ENCODE results near the gene TDRD7. TPM values are rescaled to one million over a fixed set of nuclear protein-coding genes. Genes with fewer than 3 reads are reported as not detected.

Gene TDRD7
- polyA plus RNA-seq, 1 donor from 2014 or later, result 9.7 TPM

DNA sequence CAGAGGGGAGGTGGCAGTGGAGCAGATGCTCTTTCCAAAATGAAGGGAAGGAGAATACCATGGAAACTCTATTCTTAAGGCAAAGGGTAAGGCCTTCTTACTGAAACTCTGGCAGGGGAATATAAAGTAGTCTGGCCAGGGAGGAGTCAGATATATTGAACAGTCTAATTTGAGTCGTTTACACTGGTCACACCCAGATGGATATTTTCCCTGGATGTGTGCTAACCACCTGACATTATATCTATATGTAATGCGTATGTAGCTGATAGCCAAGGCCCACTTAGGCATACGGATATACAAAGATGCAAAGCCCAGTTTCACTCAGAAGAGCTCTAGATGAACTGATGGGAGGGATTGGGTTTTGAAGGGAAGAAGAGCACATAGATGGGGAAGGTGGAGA lies 7.0 kb downstream of the TDRD7 start:
- TF ChIP-seq, protein P1, sequence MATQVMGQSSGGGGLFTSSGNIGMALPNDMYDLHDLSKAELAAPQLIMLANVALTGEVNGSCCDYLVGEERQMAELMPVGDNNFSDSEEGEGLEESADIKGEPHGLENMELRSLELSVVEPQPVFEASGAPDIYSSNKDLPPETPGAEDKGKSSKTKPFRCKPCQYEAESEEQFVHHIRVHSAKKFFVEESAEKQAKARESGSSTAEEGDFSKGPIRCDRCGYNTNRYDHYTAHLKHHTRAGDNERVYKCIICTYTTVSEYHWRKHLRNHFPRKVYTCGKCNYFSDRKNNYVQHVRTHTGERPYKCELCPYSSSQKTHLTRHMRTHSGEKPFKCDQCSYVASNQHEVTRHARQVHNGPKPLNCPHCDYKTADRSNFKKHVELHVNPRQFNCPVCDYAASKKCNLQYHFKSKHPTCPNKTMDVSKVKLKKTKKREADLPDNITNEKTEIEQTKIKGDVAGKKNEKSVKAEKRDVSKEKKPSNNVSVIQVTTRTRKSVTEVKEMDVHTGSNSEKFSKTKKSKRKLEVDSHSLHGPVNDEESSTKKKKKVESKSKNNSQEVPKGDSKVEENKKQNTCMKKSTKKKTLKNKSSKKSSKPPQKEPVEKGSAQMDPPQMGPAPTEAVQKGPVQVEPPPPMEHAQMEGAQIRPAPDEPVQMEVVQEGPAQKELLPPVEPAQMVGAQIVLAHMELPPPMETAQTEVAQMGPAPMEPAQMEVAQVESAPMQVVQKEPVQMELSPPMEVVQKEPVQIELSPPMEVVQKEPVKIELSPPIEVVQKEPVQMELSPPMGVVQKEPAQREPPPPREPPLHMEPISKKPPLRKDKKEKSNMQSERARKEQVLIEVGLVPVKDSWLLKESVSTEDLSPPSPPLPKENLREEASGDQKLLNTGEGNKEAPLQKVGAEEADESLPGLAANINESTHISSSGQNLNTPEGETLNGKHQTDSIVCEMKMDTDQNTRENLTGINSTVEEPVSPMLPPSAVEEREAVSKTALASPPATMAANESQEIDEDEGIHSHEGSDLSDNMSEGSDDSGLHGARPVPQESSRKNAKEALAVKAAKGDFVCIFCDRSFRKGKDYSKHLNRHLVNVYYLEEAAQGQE (IDR thresholded peaks at IDR 0.05; ENCODE audit: borderline replicate concordance), result no peak
- TF ChIP-seq MXI1 (conservative IDR thresholded peaks at IDR 0.05; ENCODE audit: poor library complexity, severe bottlenecking) (no peak), SMC3 (conservative IDR thresholded peaks at IDR 0.05; ENCODE audit: poor library complexity) (no peak), EP300 (conservative IDR thresholded peaks at IDR 0.05; ENCODE audit: poor library complexity, severe bottlenecking) (no peak), POLR2AphosphoS5 (IDR thresholded peaks at IDR 0.05) (no peak), EZH2 (IDR thresholded peaks at IDR 0.05; ENCODE audit: borderline replicate concordance, insufficient read depth, low read length, poor library complexity, severe bottlenecking) (no peak), RAD21 (conservative IDR thresholded peaks at IDR 0.05) (no peak), TAF1 (IDR thresholded peaks at IDR 0.05; ENCODE audit: low read depth) (no peak)
- TF ChIP-seq, protein P2, sequence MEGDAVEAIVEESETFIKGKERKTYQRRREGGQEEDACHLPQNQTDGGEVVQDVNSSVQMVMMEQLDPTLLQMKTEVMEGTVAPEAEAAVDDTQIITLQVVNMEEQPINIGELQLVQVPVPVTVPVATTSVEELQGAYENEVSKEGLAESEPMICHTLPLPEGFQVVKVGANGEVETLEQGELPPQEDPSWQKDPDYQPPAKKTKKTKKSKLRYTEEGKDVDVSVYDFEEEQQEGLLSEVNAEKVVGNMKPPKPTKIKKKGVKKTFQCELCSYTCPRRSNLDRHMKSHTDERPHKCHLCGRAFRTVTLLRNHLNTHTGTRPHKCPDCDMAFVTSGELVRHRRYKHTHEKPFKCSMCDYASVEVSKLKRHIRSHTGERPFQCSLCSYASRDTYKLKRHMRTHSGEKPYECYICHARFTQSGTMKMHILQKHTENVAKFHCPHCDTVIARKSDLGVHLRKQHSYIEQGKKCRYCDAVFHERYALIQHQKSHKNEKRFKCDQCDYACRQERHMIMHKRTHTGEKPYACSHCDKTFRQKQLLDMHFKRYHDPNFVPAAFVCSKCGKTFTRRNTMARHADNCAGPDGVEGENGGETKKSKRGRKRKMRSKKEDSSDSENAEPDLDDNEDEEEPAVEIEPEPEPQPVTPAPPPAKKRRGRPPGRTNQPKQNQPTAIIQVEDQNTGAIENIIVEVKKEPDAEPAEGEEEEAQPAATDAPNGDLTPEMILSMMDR (IDR thresholded peaks at IDR 0.05; ENCODE audit: poor library complexity, severe bottlenecking), result no peak
- no peaks in the 10 kb centered on the region for H3K9me3 ChIP-seq (ENCODE audit: low read length)
- H4K20me1 ChIP-seq (ENCODE audit: insufficient read depth), result no peaks in the 10 kb centered on the region
- no peaks in the 10 kb centered on the region for H3K36me3 ChIP-seq (ENCODE audit: insufficient read depth, low read length)
- no peaks in the 10 kb centered on the region for H3K9me2 ChIP-seq (ENCODE audit: insufficient read depth, low read length)
- H3F3A ChIP-seq (ENCODE audit: insufficient read depth, low read length, poor library complexity, severe bottlenecking), result no peaks in the 10 kb centered on the region
- no peak overlapping the region for H2AFZ ChIP-seq (ENCODE audit: low read depth, low read length)
- no peak overlapping the region for H3K4me3 ChIP-seq (ENCODE audit: low read length)
- no peak overlapping the region for H3K27ac ChIP-seq (ENCODE audit: low read length)
- no peak overlapping the region for H3K9ac ChIP-seq (ENCODE audit: low read length)
- H3K27me3 ChIP-seq (ENCODE audit: insufficient read depth, low read depth, low read length), result peaks cover 3% of the 10 kb centered on the region
- no peak overlapping the region for H3K4me2 ChIP-seq (ENCODE audit: low read length)
- no peaks in the 10 kb centered on the region for H3K79me2 ChIP-seq (replicated peaks; ENCODE audit: insufficient read depth, low read length)

DNA sequence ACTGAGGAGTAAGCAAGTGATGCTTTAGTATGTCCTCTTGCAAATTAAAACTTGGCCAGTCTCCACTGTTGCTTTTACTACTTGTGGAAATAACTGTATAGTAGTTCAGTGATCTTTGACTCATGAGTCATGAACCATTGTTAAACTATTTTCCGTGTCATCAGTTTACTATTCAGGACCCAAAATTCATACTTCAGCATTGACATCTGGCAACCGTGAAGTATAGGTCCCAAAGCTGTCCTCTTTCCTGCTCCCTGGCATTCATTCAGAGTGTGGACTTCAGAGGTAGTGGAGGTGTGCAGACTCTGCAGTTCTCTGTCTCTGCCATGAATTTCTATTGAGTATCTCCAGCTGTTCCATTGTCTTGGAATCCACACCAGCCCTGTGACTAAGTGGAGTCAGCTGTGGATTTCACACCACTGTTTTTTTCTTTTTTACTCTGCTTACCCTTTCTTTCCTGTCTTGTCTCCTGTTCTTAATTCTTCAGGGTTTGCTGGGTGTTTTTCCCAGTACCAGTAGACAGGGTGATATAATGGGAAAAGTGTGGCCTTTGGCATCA lies 7.5 kb downstream of the TDRD7 start:
- Histone ChIP-seq H2AFZ (ENCODE audit: low read depth, low read length) (no peak overlapping the region), H3K36me3 (ENCODE audit: insufficient read depth, low read length) (no peaks in the 10 kb centered on the region), H3K9me3 (ENCODE audit: low read length) (no peaks in the 10 kb centered on the region), H3K27ac (ENCODE audit: low read length) (no peak overlapping the region), H3K9ac (ENCODE audit: low read length) (no peak overlapping the region), H3K9me2 (ENCODE audit: insufficient read depth, low read length) (no peaks in the 10 kb centered on the region), H3K4me3 (ENCODE audit: low read length) (no peak overlapping the region), H3K27me3 (ENCODE audit: insufficient read depth, low read depth, low read length) (no peaks in the 10 kb centered on the region), H4K20me1 (ENCODE audit: insufficient read depth) (no peaks in the 10 kb centered on the region), H3K4me2 (ENCODE audit: low read length) (no peak overlapping the region), H3F3A (ENCODE audit: insufficient read depth, low read length, poor library complexity, severe bottlenecking) (no peaks in the 10 kb centered on the region), H3K79me2 (replicated peaks; ENCODE audit: insufficient read depth, low read length) (no peaks in the 10 kb centered on the region)
- TF ChIP-seq, protein P1 (IDR thresholded peaks at IDR 0.05; ENCODE audit: borderline replicate concordance), result no peak
- no peak for TF ChIP-seq TAF1 (IDR thresholded peaks at IDR 0.05; ENCODE audit: low read depth)
- TF ChIP-seq SMC3 (conservative IDR thresholded peaks at IDR 0.05; ENCODE audit: poor library complexity), result no peak
- no peak for TF ChIP-seq POLR2AphosphoS5 (IDR thresholded peaks at IDR 0.05)
- TF ChIP-seq, protein P2 (IDR thresholded peaks at IDR 0.05; ENCODE audit: poor library complexity, severe bottlenecking), result no peak
- no peak for TF ChIP-seq MXI1 (conservative IDR thresholded peaks at IDR 0.05; ENCODE audit: poor library complexity, severe bottlenecking)
